ENCODE measurements around the gene ZNF217.
"Not testable (repeated sequence)": the region's sequence is repeated elsewhere in the genome, so short reads cannot be mapped to it uniquely, and the experiment has no call there.

Gene ZNF217

GRCh38 chr20:53590122-53590521 lies 3.5 kb downstream of the ZNF217 start:
- H3K9ac ChIP-seq (ENCODE audit: low read length), result peak overlapping the region; percentile 88; the same call in 1 of the 2 replicates
- peaks cover 17% of the 10 kb centered on the region for H3F3A ChIP-seq (ENCODE audit: insufficient read depth)
- not testable (repeated sequence) for H2AFZ ChIP-seq (ENCODE audit: low read depth, low read length, severe bottlenecking); H4K20me1 ChIP-seq (ENCODE audit: low read depth, low read length); H3K9me2 ChIP-seq (replicated peaks; ENCODE audit: insufficient read depth, low read length); H3K27me3 ChIP-seq (ENCODE audit: low read length); H3K9me3 ChIP-seq (ENCODE audit: insufficient read depth, low read length); H3K36me3 ChIP-seq (ENCODE audit: low read length)
- H3K27ac ChIP-seq (ENCODE audit: low read depth, low read length), result peak overlapping the region; percentile 48
- peak overlapping the region; percentile 79 for H3K4me2 ChIP-seq (ENCODE audit: low read depth, low read length, poor library complexity, severe bottlenecking)
- H3K79me2 ChIP-seq (ENCODE audit: insufficient read depth, low read length), result peaks cover 49% of the 10 kb centered on the region
- peak overlapping the region; percentile 26 for H3K4me3 ChIP-seq (ENCODE audit: insufficient read depth, low read length, poor library complexity, severe bottlenecking)

GRCh38 chr20:53589321-53590065 lies 4.1 kb downstream of the ZNF217 start:
- H3K9me2 ChIP-seq (replicated peaks; ENCODE audit: insufficient read depth, low read length); H2AFZ ChIP-seq (ENCODE audit: low read depth, low read length, severe bottlenecking); H3K36me3 ChIP-seq (ENCODE audit: low read length); H3K27me3 ChIP-seq (ENCODE audit: low read length); H4K20me1 ChIP-seq (ENCODE audit: low read depth, low read length); H3K9me3 ChIP-seq (ENCODE audit: insufficient read depth, low read length): not testable (repeated sequence)
- Histone ChIP-seq H3F3A (ENCODE audit: insufficient read depth) (peaks cover 12% of the 10 kb centered on the region; the same call in 1 of the 2 replicates), H3K79me2 (ENCODE audit: insufficient read depth, low read length) (peaks cover 49% of the 10 kb centered on the region), H3K9ac (ENCODE audit: low read length) (peak overlapping the region; percentile 26; the same call in 1 of the 2 replicates), H3K4me2 (ENCODE audit: low read depth, low read length, poor library complexity, severe bottlenecking) (peak overlapping the region; percentile 79), H3K27ac (ENCODE audit: low read depth, low read length) (peak overlapping the region; percentile 48; the same call in 1 of the 2 replicates), H3K4me3 (ENCODE audit: insufficient read depth, low read length, poor library complexity, severe bottlenecking) (peak overlapping the region; percentile 26)

- H3K27ac ChIP-seq (ENCODE audit: low read depth, low read length); H3K27me3 ChIP-seq (ENCODE audit: low read length); H3K9me3 ChIP-seq (ENCODE audit: insufficient read depth, low read length); H4K20me1 ChIP-seq (ENCODE audit: low read depth, low read length); H2AFZ ChIP-seq (ENCODE audit: low read depth, low read length, severe bottlenecking); H3K4me3 ChIP-seq (ENCODE audit: insufficient read depth, low read length, poor library complexity, severe bottlenecking); H3K36me3 ChIP-seq (ENCODE audit: low read length); H3K9me2 ChIP-seq (replicated peaks; ENCODE audit: insufficient read depth, low read length): not testable (repeated sequence)
- 0 out of 2 replicates have a peak overlapping the region, but pooled peaks have one; percentile 13 for H3K9ac ChIP-seq (ENCODE audit: low read length)
- H3F3A ChIP-seq (ENCODE audit: insufficient read depth), result peaks cover 12% of the 10 kb centered on the region; the same call in 1 of the 2 replicates
- peak overlapping the region; percentile 58 for H3K4me2 ChIP-seq (ENCODE audit: low read depth, low read length, poor library complexity, severe bottlenecking)
- peaks cover 48% of the 10 kb centered on the region for H3K79me2 ChIP-seq (ENCODE audit: insufficient read depth, low read length)
Measured at GRCh38 chr20:53587157-53587703, 6.4 kb downstream of the ZNF217 start.

- Histone ChIP-seq H4K20me1 (ENCODE audit: low read depth, low read length) (no peaks in the 10 kb centered on the region), H3K79me2 (ENCODE audit: insufficient read depth, low read length) (peaks cover 47% of the 10 kb centered on the region), H3K27me3 (ENCODE audit: low read length) (no peaks in the 10 kb centered on the region), H3K36me3 (ENCODE audit: low read length) (peaks cover 7% of the 10 kb centered on the region; the same call in 1 of the 2 replicates), H2AFZ (ENCODE audit: low read depth, low read length, severe bottlenecking) (no peak overlapping the region), H3K9me2 (replicated peaks; ENCODE audit: insufficient read depth, low read length) (no peaks in the 10 kb centered on the region), H3K9me3 (ENCODE audit: insufficient read depth, low read length) (no peaks in the 10 kb centered on the region), H3K27ac (ENCODE audit: low read depth, low read length) (peak overlapping the region; percentile 38), H3K4me3 (ENCODE audit: insufficient read depth, low read length, poor library complexity, severe bottlenecking) (no peak overlapping the region), H3K4me2 (ENCODE audit: low read depth, low read length, poor library complexity, severe bottlenecking) (peak overlapping the region; percentile 58), H3F3A (ENCODE audit: insufficient read depth) (peaks cover 6% of the 10 kb centered on the region; the same call in 1 of the 2 replicates), H3K9ac (ENCODE audit: low read length) (0 out of 2 replicates have a peak overlapping the region, but pooled peaks have one; percentile 13)
- TF ChIP-seq EZH2phosphoT487 (conservative IDR thresholded peaks at IDR 0.05; ENCODE audit: low read length) (no peak), CTCF (IDR thresholded peaks at IDR 0.05; ENCODE audit: insufficient read depth, low read length, poor library complexity, severe bottlenecking) (no peak)
Measured at GRCh38 chr20:53586640-53587039, 7.0 kb downstream of the ZNF217 start.

- not testable (repeated sequence) for H3K36me3 ChIP-seq (ENCODE audit: low read length); H3K9me2 ChIP-seq (replicated peaks; ENCODE audit: insufficient read depth, low read length); H3K27me3 ChIP-seq (ENCODE audit: low read length); H2AFZ ChIP-seq (ENCODE audit: low read depth, low read length, severe bottlenecking); H4K20me1 ChIP-seq (ENCODE audit: low read depth, low read length); H3K4me3 ChIP-seq (ENCODE audit: insufficient read depth, low read length, poor library complexity, severe bottlenecking); H3K9me3 ChIP-seq (ENCODE audit: insufficient read depth, low read length); H3K27ac ChIP-seq (ENCODE audit: low read depth, low read length); H3F3A ChIP-seq (ENCODE audit: insufficient read depth)
- Histone ChIP-seq H3K79me2 (ENCODE audit: insufficient read depth, low read length) (peaks cover 41% of the 10 kb centered on the region), H3K9ac (ENCODE audit: low read length) (0 out of 2 replicates have a peak overlapping the region, but pooled peaks have one; percentile 13), H3K4me2 (ENCODE audit: low read depth, low read length, poor library complexity, severe bottlenecking) (peak overlapping the region; percentile 58)
Measured at GRCh38 chr20:53585910-53586309, 7.7 kb downstream of the ZNF217 start.

- not testable (repeated sequence) for H3K36me3 ChIP-seq (ENCODE audit: low read length); H2AFZ ChIP-seq (ENCODE audit: low read depth, low read length, severe bottlenecking); H4K20me1 ChIP-seq (ENCODE audit: low read depth, low read length); H3K9me3 ChIP-seq (ENCODE audit: insufficient read depth, low read length); H3K9me2 ChIP-seq (replicated peaks; ENCODE audit: insufficient read depth, low read length); H3K4me3 ChIP-seq (ENCODE audit: insufficient read depth, low read length, poor library complexity, severe bottlenecking); H3K9ac ChIP-seq (ENCODE audit: low read length); H3K27ac ChIP-seq (ENCODE audit: low read depth, low read length); H3F3A ChIP-seq (ENCODE audit: insufficient read depth); H3K27me3 ChIP-seq (ENCODE audit: low read length)
- Histone ChIP-seq H3K79me2 (ENCODE audit: insufficient read depth, low read length) (peaks cover 45% of the 10 kb centered on the region), H3K4me2 (ENCODE audit: low read depth, low read length, poor library complexity, severe bottlenecking) (peak overlapping the region; percentile 58)
Measured at GRCh38 chr20:53585004-53585569, 8.6 kb downstream of the ZNF217 start.

- not testable (repeated sequence) for H3K36me3 ChIP-seq (ENCODE audit: low read length); H3K9ac ChIP-seq (ENCODE audit: low read length); H3K4me3 ChIP-seq (ENCODE audit: insufficient read depth, low read length, poor library complexity, severe bottlenecking); H4K20me1 ChIP-seq (ENCODE audit: low read depth, low read length); H3K27ac ChIP-seq (ENCODE audit: low read depth, low read length); H2AFZ ChIP-seq (ENCODE audit: low read depth, low read length, severe bottlenecking); H3K9me3 ChIP-seq (ENCODE audit: insufficient read depth, low read length); H3K9me2 ChIP-seq (replicated peaks; ENCODE audit: insufficient read depth, low read length); H3K27me3 ChIP-seq (ENCODE audit: low read length); H3F3A ChIP-seq (ENCODE audit: insufficient read depth)
- Histone ChIP-seq H3K79me2 (ENCODE audit: insufficient read depth, low read length) (peaks cover 40% of the 10 kb centered on the region), H3K4me2 (ENCODE audit: low read depth, low read length, poor library complexity, severe bottlenecking) (peak overlapping the region; percentile 58)
Measured at GRCh38 chr20:53584550-53584913, 9.1 kb downstream of the ZNF217 start.
